ENCODE results near the gene PNPLA2.
A peak's percentile ranks its signal among the peaks of the same experiment; 100 is the strongest.

The PNPLA2 gene

DNA sequence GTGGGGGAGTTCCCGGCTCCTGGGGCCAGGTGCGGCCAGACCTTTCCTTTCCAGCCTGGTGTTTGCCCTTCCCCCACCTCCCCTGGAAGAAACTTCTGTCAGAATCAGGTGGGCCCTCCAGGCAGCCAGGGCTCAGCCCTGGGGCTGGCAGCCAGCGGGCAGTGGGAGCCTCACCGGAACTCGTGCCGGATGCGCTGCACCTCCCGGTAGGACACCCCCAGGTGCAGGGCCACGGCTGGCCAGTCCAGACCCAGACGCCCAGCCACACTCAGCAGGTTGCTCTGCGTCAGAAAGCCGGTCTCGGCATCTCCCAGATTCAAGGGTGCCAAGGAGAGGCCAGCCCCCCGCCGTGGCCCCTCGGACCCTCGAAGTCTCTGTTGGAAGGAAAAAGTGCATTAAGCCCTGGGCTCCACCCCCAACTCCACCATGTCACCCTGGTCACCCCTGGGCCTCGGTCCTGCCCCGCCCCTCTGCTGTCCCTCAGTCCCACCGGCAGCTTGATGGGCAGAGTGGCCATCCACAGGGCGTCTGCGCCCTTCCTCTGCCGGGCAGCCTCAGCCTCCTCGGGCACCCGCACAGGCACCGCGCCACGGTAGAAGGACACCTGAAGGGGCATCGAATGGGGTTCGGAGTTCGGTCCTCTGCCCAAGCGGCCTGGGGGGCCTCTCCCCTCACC, 18.9 kb upstream of the PNPLA2 start:
- DNase-seq: no peak

DNA sequence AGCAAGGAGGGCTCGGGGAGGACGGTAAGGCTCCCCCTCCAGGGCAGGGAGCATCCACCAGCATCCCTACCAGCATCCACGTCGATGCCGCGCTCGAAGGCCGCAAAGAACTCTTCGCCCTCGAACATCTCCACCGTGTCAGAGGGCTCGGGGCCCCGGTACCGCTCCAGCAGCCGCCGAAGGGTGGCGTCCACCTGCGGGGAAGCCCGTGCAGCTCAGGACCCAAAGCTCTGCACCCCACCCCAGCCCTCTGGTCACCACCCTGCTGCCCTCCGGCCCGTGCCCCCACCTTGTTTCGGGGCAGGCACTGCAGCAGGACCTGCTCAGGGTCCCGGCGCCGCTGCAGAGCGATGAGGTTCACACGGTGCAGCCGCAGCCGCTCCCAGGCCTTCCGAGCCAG, 18.2 kb upstream of the PNPLA2 start:
- no peak for DNase-seq

DNA sequence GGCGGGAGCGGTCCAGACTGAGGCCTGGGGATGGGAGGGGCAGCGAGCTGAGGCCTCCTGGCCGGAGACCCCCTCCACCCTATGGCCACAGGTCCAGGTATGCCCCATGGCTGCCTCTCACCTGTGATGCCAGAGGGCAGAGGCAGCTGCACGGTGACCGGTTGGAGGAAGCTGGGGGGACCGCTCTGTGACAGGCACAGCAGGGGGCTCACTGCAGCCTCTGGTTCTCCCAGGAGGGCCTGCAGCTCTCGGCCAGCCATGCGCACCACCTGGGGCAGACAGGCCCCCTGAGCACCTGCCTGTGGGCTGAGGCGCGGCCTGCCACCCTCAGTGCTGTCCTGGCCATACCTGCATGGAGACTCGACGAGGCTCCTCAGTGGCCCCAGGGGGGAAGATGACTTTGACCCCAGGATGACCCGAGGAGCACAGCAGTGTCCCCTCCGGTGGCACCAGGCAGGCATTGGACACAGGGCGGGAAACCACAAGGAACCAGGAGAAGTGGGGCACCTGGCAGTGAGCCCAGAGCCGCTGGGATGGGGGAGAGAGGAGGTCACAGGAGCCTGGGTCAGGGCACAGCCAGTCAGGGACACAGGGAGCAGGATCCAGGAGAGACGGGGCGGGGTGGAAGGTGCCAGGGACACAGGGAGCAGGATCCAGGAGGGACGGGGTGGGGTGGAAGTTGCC, 17.5 kb upstream of the PNPLA2 start:
- DNase-seq: no peak

DNA sequence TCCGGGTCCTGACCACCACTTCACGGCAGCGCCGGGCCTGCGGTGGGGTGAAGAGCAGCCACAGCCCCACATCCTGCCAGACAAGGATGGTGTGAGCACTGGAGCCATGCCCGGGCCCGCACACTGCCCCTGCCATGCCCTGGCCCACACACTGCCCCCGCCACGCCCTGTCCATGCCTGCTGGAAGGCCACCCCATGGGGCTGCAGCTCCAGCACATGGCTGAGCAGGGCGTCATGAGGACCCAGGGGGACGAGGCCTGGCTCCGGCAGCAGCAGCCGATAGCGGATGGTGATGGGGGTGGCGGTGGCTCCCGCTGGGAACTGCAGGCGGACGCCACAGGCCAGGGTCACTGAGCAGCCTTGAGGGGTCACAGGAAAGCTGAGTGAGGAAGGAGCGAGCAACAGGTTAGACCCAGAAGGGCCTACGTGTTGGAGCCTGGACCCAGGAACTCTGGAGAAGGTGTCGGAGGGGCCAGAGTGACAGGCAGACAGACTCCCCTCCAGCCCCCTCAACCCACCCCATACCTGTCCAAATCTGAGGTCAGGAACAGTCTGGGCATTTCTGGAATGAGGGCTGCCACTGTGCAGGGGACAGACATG, 16.6 kb upstream of the PNPLA2 start:
- DNase-seq: no peak

DNA sequence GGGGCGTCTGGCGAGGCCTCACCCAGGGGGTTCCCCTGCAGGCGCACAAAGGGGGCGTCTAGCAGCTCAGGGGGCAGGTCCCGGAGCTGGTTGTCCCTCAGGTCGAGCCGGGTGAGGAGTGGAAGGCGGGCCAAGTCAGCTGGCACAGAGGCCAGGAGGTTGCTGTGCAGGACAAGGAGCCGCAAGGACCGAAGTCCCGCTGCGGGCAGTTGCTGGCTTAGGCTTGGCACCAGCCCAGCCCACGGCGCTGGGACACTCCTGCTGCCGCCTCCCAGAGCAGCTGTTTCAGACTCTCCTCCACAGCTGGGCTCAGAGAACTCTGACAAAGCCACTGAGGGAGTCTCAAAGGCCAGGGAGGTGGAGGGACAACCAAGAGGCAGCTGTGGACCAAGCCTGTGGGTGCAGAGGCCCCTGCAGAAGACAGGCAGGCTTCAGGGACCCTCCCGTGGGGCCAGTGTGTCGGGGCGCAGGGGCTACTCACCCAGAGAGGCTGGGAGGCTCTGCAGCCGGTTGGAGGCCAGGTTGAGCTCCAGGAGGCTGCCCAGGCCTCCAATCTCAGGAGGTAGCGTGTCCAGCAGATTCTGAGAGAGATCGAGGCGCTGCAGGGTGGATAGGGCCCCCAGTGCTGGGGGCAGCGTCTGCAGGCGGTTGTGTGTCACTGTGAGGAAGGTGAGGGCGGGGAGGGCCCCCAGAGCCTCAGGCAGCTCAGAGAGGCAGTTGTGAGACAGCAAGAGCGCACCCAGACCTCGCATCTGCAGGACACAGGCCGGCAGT, 15.8 kb upstream of the PNPLA2 start:
- no peak for DNase-seq

DNA sequence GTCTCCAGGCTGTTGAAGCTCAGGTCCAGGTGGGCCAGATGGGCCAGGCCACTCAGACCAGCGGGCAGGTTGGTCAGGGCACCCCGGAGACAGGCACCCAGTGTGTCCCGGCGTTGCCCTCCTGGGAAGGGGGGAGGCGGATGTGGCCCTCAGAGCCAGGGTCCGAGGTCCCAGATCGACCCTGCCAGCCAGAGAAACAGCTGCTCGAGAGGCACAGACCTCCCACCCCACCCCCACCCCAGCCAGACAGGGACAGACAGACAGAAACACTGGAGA, 15.3 kb upstream of the PNPLA2 start:
- no peak for DNase-seq

DNA sequence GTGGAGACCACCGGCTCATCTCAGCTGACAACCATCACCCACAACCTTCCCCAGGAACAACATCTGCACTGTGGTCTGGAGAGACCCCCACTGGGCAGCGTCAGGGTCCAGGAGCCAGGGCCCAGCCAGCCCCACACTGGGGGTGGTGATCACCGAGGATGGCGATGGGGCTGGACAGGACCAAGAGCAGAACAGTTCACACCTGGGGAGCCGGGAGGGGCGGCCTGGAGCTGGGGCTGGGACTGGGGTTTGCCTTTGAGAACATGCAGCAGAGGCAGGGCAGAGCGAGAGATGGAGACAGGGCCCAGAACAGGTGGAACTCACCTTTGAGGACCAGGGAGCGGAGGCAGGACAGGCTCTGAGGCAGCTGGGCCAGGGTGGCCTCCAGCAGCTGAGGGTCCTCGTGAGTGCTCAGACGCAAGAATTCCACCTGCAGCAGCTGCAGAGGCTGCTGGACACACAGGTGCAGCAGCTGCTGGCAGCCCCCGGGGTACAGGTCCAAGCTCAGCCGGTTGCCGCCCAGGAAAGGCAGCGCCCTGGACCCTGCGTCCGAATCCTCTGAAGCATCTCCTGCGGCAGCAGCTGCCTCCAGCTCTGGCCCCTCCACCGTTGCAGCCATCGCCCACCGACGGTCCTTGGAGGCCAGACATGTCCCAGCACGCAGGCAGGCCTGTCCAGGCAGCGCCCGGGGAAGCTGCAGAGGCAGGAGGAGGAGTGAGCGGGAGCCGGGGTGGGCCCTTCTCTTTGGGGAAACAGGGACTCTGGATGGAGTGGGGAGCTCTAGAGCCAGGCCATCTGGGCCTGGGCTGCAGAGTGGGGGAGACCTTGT, 14.7 kb upstream of the PNPLA2 start:
- no peak for DNase-seq

DNA sequence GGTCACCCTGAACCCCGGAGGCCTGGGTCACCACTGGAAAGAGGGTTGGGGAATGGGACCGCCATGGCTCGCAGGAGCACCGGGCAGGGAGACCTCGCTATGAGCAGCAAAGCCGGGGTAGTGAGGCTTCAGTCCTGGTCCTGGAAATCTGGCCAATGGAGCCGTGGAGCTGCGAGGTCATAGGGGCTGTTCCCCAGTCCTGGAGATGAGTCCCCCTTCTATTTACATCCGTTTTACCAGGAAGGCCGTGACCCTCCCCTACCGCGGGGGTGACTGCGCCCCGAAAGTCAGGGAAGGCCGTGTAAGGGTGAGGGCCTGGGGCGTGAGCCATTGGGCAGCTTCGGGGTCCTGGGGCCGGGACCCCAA, 14.1 kb upstream of the PNPLA2 start:
- DNase-seq: no peak

DNA sequence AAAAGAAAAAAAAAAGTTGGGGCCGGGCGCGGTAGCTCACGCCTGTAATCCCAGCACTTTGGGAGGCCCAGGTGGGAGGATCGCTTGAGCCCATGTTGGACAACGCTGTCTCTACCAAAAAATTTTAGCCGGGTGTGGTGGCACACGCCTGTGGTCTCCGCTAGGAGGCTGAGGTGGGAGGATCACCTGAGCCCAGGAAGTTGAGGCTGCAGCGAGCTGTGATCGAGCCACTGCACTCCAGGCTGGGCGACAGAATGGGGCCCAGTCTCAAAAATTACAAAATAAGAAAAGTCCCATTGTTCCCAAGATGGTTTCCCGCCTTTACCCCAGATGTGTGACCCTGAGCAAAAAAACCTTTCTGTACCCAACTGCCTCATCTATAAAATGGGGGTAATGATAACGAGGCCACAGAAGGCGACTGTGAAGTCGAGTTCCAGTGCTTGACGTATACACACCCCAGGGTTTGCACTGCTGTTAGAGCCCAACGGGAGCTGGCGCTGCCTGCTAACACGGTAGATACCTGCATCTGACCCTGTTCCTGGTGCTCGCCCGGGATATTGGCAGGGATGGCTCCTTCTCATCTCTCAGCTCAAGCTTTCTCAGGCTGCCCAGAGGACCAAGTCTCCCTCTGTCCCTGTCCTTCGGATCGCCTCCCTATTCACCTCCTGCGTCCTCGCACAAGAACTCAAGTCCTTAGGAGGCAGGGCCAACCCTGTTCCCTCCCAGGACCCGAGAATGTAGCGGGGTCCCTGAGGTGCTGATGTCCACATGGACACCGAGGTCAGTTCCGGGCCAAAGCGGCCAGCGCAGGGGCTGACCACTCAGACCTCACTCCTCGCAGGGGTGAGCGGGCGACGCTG, 10.1 kb upstream of the PNPLA2 start:
- no peak for DNase-seq

DNA sequence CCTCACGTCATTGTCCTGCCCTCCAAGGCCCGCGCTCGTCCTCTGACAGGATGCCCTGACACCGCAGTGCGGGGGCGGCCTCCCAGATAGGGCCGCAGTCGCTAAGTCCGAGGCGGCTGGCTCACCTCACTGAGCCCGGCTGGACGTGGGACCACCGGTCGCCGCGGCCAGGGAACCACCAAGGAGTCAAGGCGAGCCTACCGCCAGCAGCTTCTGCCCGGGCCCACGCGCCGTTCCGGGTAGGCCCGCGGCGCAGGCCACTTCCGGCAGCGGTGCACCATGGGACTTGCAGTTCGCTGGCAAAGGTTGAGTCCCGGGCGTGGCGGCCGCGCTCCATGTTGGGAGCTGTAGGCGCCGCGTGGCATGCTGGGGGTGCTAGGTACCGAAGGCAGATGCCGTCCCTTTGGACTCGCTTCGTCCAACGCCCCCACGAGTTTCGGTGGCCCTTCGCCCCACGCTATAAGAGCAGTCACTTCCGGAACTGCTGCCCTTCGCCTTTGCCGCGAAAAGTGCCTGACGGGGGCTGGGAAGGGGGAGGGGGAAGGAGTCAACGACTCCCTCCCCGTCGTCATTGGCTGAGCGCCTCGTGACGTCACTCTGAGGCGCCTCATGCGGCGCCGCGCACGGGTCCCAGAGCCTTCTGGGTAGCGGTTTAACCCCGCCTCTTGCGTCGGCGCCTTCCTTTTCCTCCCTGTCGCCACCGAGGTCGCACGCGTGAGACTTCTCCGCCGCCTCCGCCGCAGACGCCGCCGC, 9.3 kb upstream of the PNPLA2 start, which contains the start of gene RPLP2:
Gene RPLP2, plus strand, starts transcription at position 681 of the 753 bp plus-strand sequence. CDS start 268 bp downstream, outside the sequence.
- peak; percentile 97 for DNase-seq

DNA sequence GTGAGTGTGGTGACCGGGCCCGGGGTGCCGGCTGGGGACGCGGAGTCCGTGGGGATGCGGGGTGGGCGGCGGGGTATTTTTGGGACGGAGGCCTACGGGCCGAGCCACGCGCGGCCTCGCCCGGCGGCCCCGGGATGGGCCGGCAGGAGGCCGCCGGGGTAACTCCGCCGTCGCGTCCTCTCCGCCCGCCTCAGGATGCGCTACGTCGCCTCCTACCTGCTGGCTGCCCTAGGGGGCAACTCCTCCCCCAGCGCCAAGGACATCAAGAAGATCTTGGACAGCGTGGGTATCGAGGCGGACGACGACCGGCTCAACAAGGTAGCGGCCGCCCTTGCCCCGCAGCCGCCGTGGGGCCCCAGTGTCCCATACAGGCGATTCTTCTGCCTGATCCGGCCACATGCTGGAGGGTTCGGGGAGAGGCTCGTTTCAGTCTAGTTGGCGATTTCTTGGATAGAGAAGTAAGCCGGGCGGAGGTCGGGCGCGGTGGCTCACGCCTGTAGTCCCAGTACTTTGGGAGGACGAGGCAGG, 8.6 kb upstream of the PNPLA2 start:
- no peak for DNase-seq

DNA sequence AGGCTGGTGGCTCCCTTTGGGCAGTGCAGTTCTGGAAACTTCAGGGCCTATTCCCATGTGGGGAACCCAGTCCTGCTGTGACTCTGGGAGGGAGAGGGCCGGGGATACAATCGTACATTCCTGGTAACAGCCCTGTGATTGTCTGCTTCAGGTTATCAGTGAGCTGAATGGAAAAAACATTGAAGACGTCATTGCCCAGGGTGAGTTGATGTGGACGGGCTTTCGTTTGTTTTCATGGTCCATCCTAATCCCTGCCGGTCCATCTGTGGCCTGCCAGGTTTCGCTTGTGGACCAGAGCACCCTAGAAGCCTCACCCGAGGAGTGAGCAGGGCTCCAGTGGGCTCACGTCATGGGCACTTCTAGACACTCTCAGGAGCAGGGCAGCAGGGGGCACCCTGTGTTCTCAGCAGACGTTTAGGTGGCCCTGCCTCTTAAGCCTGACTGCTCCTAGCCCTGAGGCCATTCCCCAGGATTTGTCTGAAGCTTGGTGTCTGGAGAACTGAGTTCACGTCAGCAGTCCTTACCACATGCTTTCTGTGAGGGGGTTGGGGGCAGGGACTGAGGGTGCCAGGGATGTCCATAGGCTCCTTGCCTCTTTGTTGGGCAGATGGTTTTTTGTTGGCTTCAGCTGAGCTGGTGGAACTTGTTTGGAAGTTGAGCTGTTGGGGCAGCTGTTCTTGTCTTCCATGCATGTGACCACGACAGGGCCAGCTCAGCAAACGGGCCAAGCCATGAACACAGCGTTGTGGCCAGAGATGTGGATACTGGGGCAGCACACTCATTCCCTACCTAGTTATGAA, 7.1 kb upstream of the PNPLA2 start:
- no peak for DNase-seq

DNA sequence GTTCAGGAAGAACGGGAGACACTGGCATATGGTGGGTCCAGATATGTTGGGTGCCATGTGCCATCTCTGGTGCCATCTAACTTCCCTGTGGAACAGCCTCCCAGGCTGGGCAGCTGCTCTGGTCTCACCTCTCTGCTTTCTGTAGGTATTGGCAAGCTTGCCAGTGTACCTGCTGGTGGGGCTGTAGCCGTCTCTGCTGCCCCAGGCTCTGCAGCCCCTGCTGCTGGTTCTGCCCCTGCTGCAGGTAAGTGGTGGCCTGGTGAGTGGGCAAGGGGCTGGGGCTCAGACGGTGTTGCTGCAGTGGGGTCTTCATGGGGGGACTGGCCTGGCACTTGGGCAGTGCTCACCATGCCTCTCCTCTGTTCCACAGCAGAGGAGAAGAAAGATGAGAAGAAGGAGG, 6.3 kb upstream of the PNPLA2 start:
- no peak for DNase-seq

DNA sequence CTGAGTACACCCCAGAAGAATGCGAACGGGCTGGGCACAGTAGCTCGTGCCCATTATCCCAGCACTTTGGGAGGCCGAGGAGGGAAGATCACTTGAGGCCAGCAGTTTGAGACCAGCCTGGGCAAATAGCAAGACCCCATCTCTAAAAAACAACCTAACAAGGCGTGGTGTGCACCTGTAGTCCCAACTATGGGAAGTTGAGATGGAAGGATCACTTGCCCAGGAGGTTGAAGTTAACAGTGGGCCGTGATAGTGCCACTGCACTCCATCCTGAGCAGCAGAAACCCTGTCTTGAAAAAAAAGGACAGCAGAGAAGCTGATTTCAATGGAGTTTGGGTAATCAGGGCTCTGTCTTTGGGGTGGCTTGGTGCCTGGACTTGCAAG, 5.7 kb upstream of the PNPLA2 start:
- DNase-seq: no peak

DNA sequence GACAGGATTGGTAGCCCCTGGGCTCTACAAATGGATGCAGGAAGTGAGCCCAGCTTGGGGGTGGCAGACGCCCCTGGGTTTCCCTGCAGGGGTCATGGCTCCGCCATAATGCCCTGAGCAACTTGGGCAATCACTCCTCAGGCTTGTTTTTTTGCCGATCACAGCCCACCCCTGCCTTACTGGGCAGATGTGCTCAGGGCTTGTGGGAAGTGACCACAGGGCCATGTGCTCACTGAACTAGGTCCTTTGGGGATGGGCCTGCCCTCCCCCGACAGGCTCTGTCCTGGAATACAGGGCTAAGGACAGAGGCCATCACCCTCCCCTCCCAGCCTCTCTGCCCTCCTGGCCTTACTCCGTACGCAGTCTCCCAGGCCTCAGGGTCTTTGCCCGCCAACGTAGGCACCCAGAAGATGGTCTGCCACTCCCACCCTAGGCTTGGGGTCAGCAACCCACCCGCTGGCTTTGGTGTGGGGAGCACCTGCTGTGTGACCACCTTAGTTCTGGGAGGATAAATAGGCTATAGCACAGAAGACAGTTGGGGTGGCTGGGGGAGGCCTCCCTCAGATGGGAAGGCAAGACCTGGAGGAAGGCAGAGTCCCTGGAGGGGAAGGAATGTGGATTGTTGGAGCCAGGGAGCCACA, 5.1 kb upstream of the PNPLA2 start:
- no peak for DNase-seq

DNA sequence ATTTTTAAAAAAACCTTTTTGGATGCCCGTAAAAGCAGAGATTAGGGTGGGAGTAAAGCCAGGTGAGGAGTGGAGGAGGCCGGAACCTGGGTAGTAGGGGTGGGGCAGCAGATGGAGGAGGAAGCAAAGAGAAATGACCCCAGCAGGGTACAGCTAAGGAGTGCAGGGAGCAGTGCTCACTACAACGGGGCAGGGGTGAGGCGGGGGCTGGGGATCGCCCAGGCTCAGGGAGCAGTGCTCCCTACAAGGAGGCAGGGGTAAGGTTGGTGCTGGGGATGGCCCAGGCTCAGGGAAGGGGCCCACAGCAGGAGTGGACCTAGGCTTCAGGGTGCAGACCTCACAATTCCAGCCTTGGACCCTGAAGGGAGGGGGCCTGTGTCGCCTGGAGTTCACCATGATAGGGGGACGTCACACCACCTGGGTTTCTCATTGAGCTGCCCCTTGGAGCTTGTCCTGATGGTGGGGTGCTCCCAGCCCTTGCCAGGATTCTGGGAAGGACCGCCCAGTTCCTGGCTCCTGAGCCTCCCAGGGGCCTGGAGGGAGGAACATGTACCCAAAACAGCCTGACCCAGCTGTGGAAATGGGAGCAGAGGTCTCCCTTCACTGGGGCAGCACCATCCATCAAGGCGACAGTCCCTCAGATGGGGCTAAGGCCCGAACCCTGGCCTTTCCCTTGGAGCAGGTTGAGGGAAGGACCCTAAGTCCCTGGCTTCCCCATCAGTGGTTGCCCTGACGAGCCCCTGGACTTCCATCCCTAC, 2.9 kb upstream of the PNPLA2 start:
- no peak for DNase-seq

DNA sequence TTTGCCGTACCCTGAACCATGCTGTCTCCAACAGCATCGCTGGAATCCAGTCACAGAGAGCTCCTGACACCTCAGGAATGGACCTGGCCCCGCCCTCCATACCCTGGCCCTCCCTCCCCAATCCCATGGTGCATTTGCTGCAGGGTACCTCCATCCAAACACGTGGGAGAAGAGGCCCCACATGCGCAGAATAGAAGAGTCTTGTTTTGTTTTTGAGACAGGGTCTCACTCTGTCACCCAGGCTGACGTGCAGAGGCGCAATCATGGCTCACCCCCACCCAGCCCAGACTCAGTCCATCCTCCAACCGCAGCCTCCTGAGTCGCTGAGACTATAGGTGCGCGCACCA, 2.3 kb upstream of the PNPLA2 start:
- no peak for DNase-seq

DNA sequence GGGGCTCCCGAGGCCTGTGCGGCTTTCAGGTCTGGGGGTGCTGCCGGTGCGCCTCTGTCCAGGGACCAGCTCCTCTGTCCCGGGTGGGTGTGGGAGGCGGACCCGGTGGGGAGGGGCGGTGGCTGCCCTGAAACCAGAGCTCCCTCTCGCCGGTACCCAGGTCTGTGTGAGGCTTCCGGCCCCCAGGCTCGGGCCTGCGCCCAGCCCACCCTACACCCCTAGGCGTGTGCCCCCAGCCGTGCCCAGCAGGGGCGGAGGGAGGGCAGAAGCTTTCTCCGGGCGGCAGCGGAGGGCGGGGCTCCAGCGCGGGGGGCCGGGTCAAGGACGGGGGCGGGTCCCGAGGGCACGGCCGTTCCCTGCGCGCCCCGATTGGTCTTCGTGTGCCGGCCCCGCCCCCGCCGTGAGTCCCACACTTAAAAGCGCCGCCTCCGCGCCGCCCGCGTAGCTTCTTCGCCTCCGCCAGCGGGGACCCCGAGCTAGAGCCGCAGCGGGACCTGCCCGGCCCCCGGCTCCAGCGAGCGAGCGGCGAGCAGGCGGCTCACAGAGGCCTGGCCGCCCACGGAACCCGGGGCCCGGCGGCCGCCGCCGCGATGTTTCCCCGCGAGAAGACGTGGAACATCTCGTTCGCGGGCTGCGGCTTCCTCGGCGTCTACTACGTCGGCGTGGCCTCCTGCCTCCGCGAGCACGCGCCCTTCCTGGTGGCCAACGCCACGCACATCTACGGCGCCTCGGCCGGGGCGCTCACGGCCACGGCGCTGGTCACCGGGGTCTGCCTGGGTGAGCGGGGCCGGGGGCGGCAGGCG, 616 bp downstream of the PNPLA2 start:
- DNase-seq: peak; percentile 88
